ENCODE measurements around the gene URI1. TPM values are rescaled to one million over a fixed set of nuclear protein-coding genes. Genes with fewer than 3 reads are reported as not detected.

URI1 gene
- total and polyA plus RNA-seq, 5 donors from 2014 or later: 11.9 to 60.8 (median 22.6) TPM

- DNase-seq: no peak
- Mint-ChIP-seq H3K9me3 (peaks cover 0 to 17% (median 5%) of the 10 kb centered on the region in 7 donors), H3K36me3 (peaks cover 49% of the 10 kb centered on the region)
Observed at GRCh38 chr19:29999490-29999889, 57.5 kb downstream of the URI1 start.

GRCh38 chr19:30000862-30001261, 58.8 kb downstream of the URI1 start:
- H3K36me3 ChIP-seq (ENCODE audit: control insufficient read depth, insufficient read depth, low read length): peaks cover 19% of the 10 kb centered on the region
- no peak for DNase-seq
- Mint-ChIP-seq H3K4me3 (peak overlapping the region in 2 of 4 donors; percentile 19 to 33), H3K4me1 (peaks cover 66 to 88% (median 76%) of the 10 kb centered on the region in 4 donors), H3K36me3 (peaks cover 44% of the 10 kb centered on the region), H3K9me3 (peaks cover 0 to 12% (median 5%) of the 10 kb centered on the region in 7 donors), H3K27me3 (no peaks in the 10 kb centered on the region), H3K27ac (no peak overlapping the region)
- no peak overlapping the region for H3K4me3 ChIP-seq (ENCODE audit: low read depth, low read length)
- H3K27ac ChIP-seq (ENCODE audit: insufficient read depth, low read length, poor library complexity, severe bottlenecking): no peak overlapping the region
- no peaks in the 10 kb centered on the region for H3K27me3 ChIP-seq (ENCODE audit: control insufficient read depth, insufficient read depth, low read length)
- ATAC-seq (ENCODE audit: low read depth in 2 of 2): no peak
- peaks cover 0 to 3% of the 10 kb centered on the region in 2 experiments for H3K9me3 ChIP-seq (ENCODE audit: control insufficient read depth in 2 of 2, low read length in 2 of 2)
- peaks cover 10% of the 10 kb centered on the region for H3K4me1 ChIP-seq (ENCODE audit: control insufficient read depth, insufficient read depth, low read length, poor library complexity, severe bottlenecking)

More at GRCh38 chr19:29999490-29999889, 57.5 kb downstream of the URI1 start:
- no peaks in the 10 kb centered on the region for H3K27me3 ChIP-seq (ENCODE audit: control insufficient read depth, insufficient read depth, low read length)
- H3K36me3 ChIP-seq (ENCODE audit: control insufficient read depth, insufficient read depth, low read length): peaks cover 18% of the 10 kb centered on the region
- H3K4me3 Mint-ChIP-seq: peak overlapping the region in 2 of 4 donors; percentile 11 to 34
- peaks cover 56 to 82% (median 64%) of the 10 kb centered on the region in 4 donors for H3K4me1 Mint-ChIP-seq
- peak overlapping the region in 2 of 3 donors; percentile 22 to 42 for H3K27ac Mint-ChIP-seq
- H3K27me3 Mint-ChIP-seq: no peaks in the 10 kb centered on the region
- peaks cover 0 to 3% of the 10 kb centered on the region in 2 experiments for H3K9me3 ChIP-seq (ENCODE audit: control insufficient read depth in 2 of 2, low read length in 2 of 2)
- no peak for ATAC-seq (ENCODE audit: low read depth in 2 of 2)
- H3K4me3 ChIP-seq (ENCODE audit: low read depth, low read length): no peak overlapping the region
- peaks cover 6% of the 10 kb centered on the region for H3K4me1 ChIP-seq (ENCODE audit: control insufficient read depth, insufficient read depth, low read length, poor library complexity, severe bottlenecking)
- H3K27ac ChIP-seq (ENCODE audit: insufficient read depth, low read length, poor library complexity, severe bottlenecking): no peak overlapping the region

- H3K27me3 Mint-ChIP-seq: no peaks in the 10 kb centered on the region
- peaks cover 70 to 88% (median 78%) of the 10 kb centered on the region in 4 donors for H3K4me1 Mint-ChIP-seq
- H3K36me3 Mint-ChIP-seq: peaks cover 45% of the 10 kb centered on the region
- Histone ChIP-seq H3K36me3 (ENCODE audit: control insufficient read depth, insufficient read depth, low read length) (peaks cover 17% of the 10 kb centered on the region), H3K9me3 (ENCODE audit: control insufficient read depth in 2 of 2, low read length in 2 of 2) (no peaks in the 10 kb centered on the region), H3K4me1 (ENCODE audit: control insufficient read depth, insufficient read depth, low read length, poor library complexity, severe bottlenecking) (peaks cover 15% of the 10 kb centered on the region), H3K27ac (ENCODE audit: insufficient read depth, low read length, poor library complexity, severe bottlenecking) (no peak overlapping the region), H3K4me3 (ENCODE audit: low read depth, low read length) (no peak overlapping the region), H3K27me3 (ENCODE audit: control insufficient read depth, insufficient read depth, low read length) (no peaks in the 10 kb centered on the region)
- DNase-seq: no peak
- peak overlapping the region in 1 of 3 donors; percentile 4 for H3K27ac Mint-ChIP-seq
- ATAC-seq (ENCODE audit: low read depth in 2 of 2): no peak
- H3K4me3 Mint-ChIP-seq: peak overlapping the region in 3 of 4 donors; percentile 19 to 57 (median 33)
- H3K9me3 Mint-ChIP-seq: peaks cover 0 to 10% (median 5%) of the 10 kb centered on the region in 7 donors
Observed at GRCh38 chr19:30001301-30001700, 59.3 kb downstream of the URI1 start.

- Mint-ChIP-seq H3K4me1 (peaks cover 67 to 86% (median 76%) of the 10 kb centered on the region in 4 donors), H3K27me3 (no peaks in the 10 kb centered on the region), H3K9me3 (peaks cover 0 to 7% (median 4%) of the 10 kb centered on the region in 7 donors), H3K4me3 (peak overlapping the region in 1 of 4 donors; percentile 57), H3K36me3 (peaks cover 41% of the 10 kb centered on the region), H3K27ac (peak overlapping the region in 1 of 3 donors; percentile 4)
- H3K27ac ChIP-seq (ENCODE audit: insufficient read depth, low read length, poor library complexity, severe bottlenecking): no peak overlapping the region
- ATAC-seq (ENCODE audit: low read depth in 2 of 2) (no peak), DNase-seq (no peak)
- no peak overlapping the region for H3K4me3 ChIP-seq (ENCODE audit: low read depth, low read length)
- H3K27me3 ChIP-seq (ENCODE audit: control insufficient read depth, insufficient read depth, low read length): no peaks in the 10 kb centered on the region
- H3K4me1 ChIP-seq (ENCODE audit: control insufficient read depth, insufficient read depth, low read length, poor library complexity, severe bottlenecking): peaks cover 19% of the 10 kb centered on the region
- H3K36me3 ChIP-seq (ENCODE audit: control insufficient read depth, insufficient read depth, low read length): peaks cover 14% of the 10 kb centered on the region
- H3K9me3 ChIP-seq (ENCODE audit: control insufficient read depth in 2 of 2, low read length in 2 of 2): no peaks in the 10 kb centered on the region
Observed at GRCh38 chr19:30001791-30002190, 59.8 kb downstream of the URI1 start.

- Histone ChIP-seq H3K4me1 (ENCODE audit: control insufficient read depth, insufficient read depth, low read length, poor library complexity, severe bottlenecking) (peaks cover 21% of the 10 kb centered on the region), H3K4me3 (ENCODE audit: low read depth, low read length) (no peak overlapping the region), H3K36me3 (ENCODE audit: control insufficient read depth, insufficient read depth, low read length) (peaks cover 16% of the 10 kb centered on the region), H3K27ac (ENCODE audit: insufficient read depth, low read length, poor library complexity, severe bottlenecking) (no peak overlapping the region), H3K27me3 (ENCODE audit: control insufficient read depth, insufficient read depth, low read length) (no peaks in the 10 kb centered on the region), H3K9me3 (ENCODE audit: control insufficient read depth in 2 of 2, low read length in 2 of 2) (no peaks in the 10 kb centered on the region)
- ATAC-seq (ENCODE audit: low read depth in 2 of 2) (no peak), DNase-seq (no peak)
- Mint-ChIP-seq H3K4me3 (peak overlapping the region in 1 of 4 donors; percentile 24), H3K9me3 (peaks cover 0 to 6% (median 0%) of the 10 kb centered on the region in 7 donors), H3K27me3 (no peaks in the 10 kb centered on the region), H3K4me1 (peaks cover 58 to 77% (median 63%) of the 10 kb centered on the region in 4 donors), H3K27ac (peak overlapping the region in 2 of 3 donors; percentile 19 to 67), H3K36me3 (peaks cover 30% of the 10 kb centered on the region)
Observed at GRCh38 chr19:30003866-30004265, 61.8 kb downstream of the URI1 start.

GRCh38 chr19:30004403-30004802, 62.4 kb downstream of the URI1 start:
- ATAC-seq (ENCODE audit: low read depth in 2 of 2): no peak
- Histone ChIP-seq H3K27me3 (ENCODE audit: control insufficient read depth, insufficient read depth, low read length) (no peaks in the 10 kb centered on the region), H3K4me3 (ENCODE audit: low read depth, low read length) (no peak overlapping the region), H3K27ac (ENCODE audit: insufficient read depth, low read length, poor library complexity, severe bottlenecking) (no peak overlapping the region), H3K9me3 (ENCODE audit: control insufficient read depth in 2 of 2, low read length in 2 of 2) (no peaks in the 10 kb centered on the region), H3K36me3 (ENCODE audit: control insufficient read depth, insufficient read depth, low read length) (peaks cover 21% of the 10 kb centered on the region), H3K4me1 (ENCODE audit: control insufficient read depth, insufficient read depth, low read length, poor library complexity, severe bottlenecking) (peaks cover 16% of the 10 kb centered on the region)
- peak overlapping the region in 2 of 3 donors; percentile 19 to 76 for H3K27ac Mint-ChIP-seq
- H3K9me3 Mint-ChIP-seq: peaks cover 0 to 6% (median 0%) of the 10 kb centered on the region in 7 donors
- DNase-seq: no peak
- peaks cover 36% of the 10 kb centered on the region for H3K36me3 Mint-ChIP-seq
- no peaks in the 10 kb centered on the region for H3K27me3 Mint-ChIP-seq
- H3K4me3 Mint-ChIP-seq: peak overlapping the region in 2 of 4 donors; percentile 7 to 24
- peaks cover 57 to 74% (median 60%) of the 10 kb centered on the region in 4 donors for H3K4me1 Mint-ChIP-seq

- peak overlapping the region; percentile 39 to 83 (median 44) for H3K27ac Mint-ChIP-seq
- no peaks in the 10 kb centered on the region for H3K27me3 Mint-ChIP-seq
- H3K4me3 Mint-ChIP-seq: peak overlapping the region; percentile 29 to 75 (median 43)
- peaks cover 45 to 56% (median 47%) of the 10 kb centered on the region in 4 donors for H3K4me1 Mint-ChIP-seq
- peaks cover 0 to 2% (median 0%) of the 10 kb centered on the region in 7 donors for H3K9me3 Mint-ChIP-seq
- Histone ChIP-seq H3K4me1 (ENCODE audit: control insufficient read depth, insufficient read depth, low read length, poor library complexity, severe bottlenecking) (peaks cover 16% of the 10 kb centered on the region), H3K9me3 (ENCODE audit: control insufficient read depth in 2 of 2, low read length in 2 of 2) (no peaks in the 10 kb centered on the region), H3K27ac (ENCODE audit: insufficient read depth, low read length, poor library complexity, severe bottlenecking) (peak overlapping the region; percentile 25), H3K4me3 (ENCODE audit: low read depth, low read length) (peak overlapping the region; percentile 71), H3K36me3 (ENCODE audit: control insufficient read depth, insufficient read depth, low read length) (peaks cover 31% of the 10 kb centered on the region), H3K27me3 (ENCODE audit: control insufficient read depth, insufficient read depth, low read length) (no peaks in the 10 kb centered on the region)
- ATAC-seq (ENCODE audit: low read depth in 2 of 2) (peak; percentile 59 to 64), DNase-seq (peak in 2 of 3 donors; percentile 24 to 76)
- peaks cover 30% of the 10 kb centered on the region for H3K36me3 Mint-ChIP-seq
Observed at GRCh38 chr19:30006207-30006606, 64.2 kb downstream of the URI1 start.

- no peaks in the 10 kb centered on the region for H3K9me3 Mint-ChIP-seq
- H3K36me3 ChIP-seq (ENCODE audit: control insufficient read depth, insufficient read depth, low read length): peaks cover 43% of the 10 kb centered on the region
- no peak overlapping the region for H3K27ac Mint-ChIP-seq
Observed at GRCh38 chr19:30008169-30008568, 66.1 kb downstream of the URI1 start.

More at GRCh38 chr19:30008169-30008568, 66.1 kb downstream of the URI1 start:
- Mint-ChIP-seq H3K4me3 (no peak overlapping the region), H3K27me3 (no peaks in the 10 kb centered on the region), H3K36me3 (peaks cover 31% of the 10 kb centered on the region), H3K4me1 (peaks cover 36 to 46% (median 38%) of the 10 kb centered on the region in 4 donors)
- DNase-seq (no peak), ATAC-seq (ENCODE audit: low read depth in 2 of 2) (no peak)
- Histone ChIP-seq H3K27me3 (ENCODE audit: control insufficient read depth, insufficient read depth, low read length) (no peaks in the 10 kb centered on the region), H3K9me3 (ENCODE audit: control insufficient read depth in 2 of 2, low read length in 2 of 2) (no peaks in the 10 kb centered on the region), H3K27ac (ENCODE audit: insufficient read depth, low read length, poor library complexity, severe bottlenecking) (no peak overlapping the region), H3K4me1 (ENCODE audit: control insufficient read depth, insufficient read depth, low read length, poor library complexity, severe bottlenecking) (peaks cover 19% of the 10 kb centered on the region), H3K4me3 (ENCODE audit: low read depth, low read length) (no peak overlapping the region)
